Measurements from ENCODE around the gene PCDHGC4.

Gene PCDHGC4

GRCh38 chr5:141529002-141529401, 44.2 kb downstream of the PCDHGC4 start:
- DNase-seq (ENCODE audit: low read depth): no peak

GRCh38 chr5:141529873-141530272, 45.0 kb downstream of the PCDHGC4 start:
- DNase-seq (ENCODE audit: low read depth): no peak

GRCh38 chr5:141532726-141533125, 47.9 kb downstream of the PCDHGC4 start:
- DNase-seq (ENCODE audit: low read depth): no peak

DNA sequence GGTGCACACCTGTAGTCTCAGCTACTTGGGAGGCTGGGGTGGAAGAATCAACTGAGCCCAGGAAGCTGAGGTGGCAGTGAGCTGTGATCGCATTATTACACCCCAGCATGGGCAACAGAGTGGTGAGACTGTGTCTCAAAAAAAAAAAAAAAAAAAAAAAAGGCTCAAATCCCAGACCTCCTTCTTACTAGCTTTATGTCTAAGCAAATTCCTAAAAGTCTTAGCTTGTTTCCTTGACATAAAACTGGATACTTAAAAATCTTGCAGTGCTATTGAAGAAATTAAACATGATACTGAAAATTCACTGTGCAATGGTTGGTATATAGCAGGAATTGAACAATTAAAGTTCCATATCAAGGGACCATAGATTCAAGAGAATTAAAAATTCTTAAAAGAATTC, 49.1 kb downstream of the PCDHGC4 start:
- no peak for DNase-seq (ENCODE audit: low read depth)

- DNase-seq (ENCODE audit: low read depth): no peak
Observed at GRCh38 chr5:141534492-141535213, 49.8 kb downstream of the PCDHGC4 start.
